HL-60 (cell line): Measurements from ENCODE around the gene ADGRG1.

ENCODE experiments used
- DNase-seq, 2 experiments: peaks; one replicate each; pipeline ENCODE4 v3.0.0-alpha.2; 2010 to 2020; ENCODE audit warnings: low read depth in 1 of 2, low spot score in 1 of 2
- H3K27ac ChIP-seq: fragments of 250-450 bp; sonication (Bioruptor Pico); replicated peaks from 2 replicates; pipeline ENCODE4 v1.5.1; 2020; ENCODE audit warnings: mild to moderate bottlenecking, moderate library complexity
- H3K27me3 ChIP-seq: fragments of 250-450 bp; sonication (Bioruptor Pico); 2 replicates; pipeline ENCODE4 v1.5.1; 2021; ENCODE audit warnings: mild to moderate bottlenecking, moderate library complexity; ENCODE audit not compliant: insufficient read depth, poor library complexity, severe bottlenecking
- H3K4me3 ChIP-seq: replicated peaks from 2 replicates; pipeline ENCODE4 v1.5.1; 2011; ENCODE audit warnings: mild to moderate bottlenecking, control low read depth, low read length; ENCODE audit not compliant: insufficient read depth
- GABPA ChIP-seq: IDR thresholded peaks from 2 replicates; pipeline ENCODE4 v1.6.1; 2012; ENCODE audit warnings: low read depth
- POLR2AphosphoS5 ChIP-seq: IDR thresholded peaks from 2 replicates; pipeline ENCODE4 v1.6.1; 2012; ENCODE audit warnings: low read depth
- SPI1 ChIP-seq: IDR thresholded peaks from 2 replicates; pipeline ENCODE4 v1.6.1; 2012; ENCODE audit warnings: low read depth, mild to moderate bottlenecking, borderline replicate concordance
- TF ChIP-seq, protein P1 (sequence below): IDR thresholded peaks from one replicate; pipeline ENCODE4 v1.5.1; 2011; ENCODE audit warnings: low read length, control low read depth, inconsistent platforms; ENCODE audit not compliant: insufficient read depth
- TF ChIP-seq, protein P2 (sequence below): IDR thresholded peaks from 2 replicates; pipeline ENCODE4 v1.6.1; 2012; ENCODE audit warnings: low read depth; ENCODE audit not compliant: insufficient replicate concordance

ADGRG1 gene

GRCh38 chr16:57630931-57631845 lies 2.8 kb downstream of the ADGRG1 start:
- TF ChIP-seq POLR2AphosphoS5 (no peak), GABPA (no peak), SPI1 (no peak)
- TF ChIP-seq, protein P1, sequence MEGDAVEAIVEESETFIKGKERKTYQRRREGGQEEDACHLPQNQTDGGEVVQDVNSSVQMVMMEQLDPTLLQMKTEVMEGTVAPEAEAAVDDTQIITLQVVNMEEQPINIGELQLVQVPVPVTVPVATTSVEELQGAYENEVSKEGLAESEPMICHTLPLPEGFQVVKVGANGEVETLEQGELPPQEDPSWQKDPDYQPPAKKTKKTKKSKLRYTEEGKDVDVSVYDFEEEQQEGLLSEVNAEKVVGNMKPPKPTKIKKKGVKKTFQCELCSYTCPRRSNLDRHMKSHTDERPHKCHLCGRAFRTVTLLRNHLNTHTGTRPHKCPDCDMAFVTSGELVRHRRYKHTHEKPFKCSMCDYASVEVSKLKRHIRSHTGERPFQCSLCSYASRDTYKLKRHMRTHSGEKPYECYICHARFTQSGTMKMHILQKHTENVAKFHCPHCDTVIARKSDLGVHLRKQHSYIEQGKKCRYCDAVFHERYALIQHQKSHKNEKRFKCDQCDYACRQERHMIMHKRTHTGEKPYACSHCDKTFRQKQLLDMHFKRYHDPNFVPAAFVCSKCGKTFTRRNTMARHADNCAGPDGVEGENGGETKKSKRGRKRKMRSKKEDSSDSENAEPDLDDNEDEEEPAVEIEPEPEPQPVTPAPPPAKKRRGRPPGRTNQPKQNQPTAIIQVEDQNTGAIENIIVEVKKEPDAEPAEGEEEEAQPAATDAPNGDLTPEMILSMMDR: no peak
- TF ChIP-seq, protein P2, sequence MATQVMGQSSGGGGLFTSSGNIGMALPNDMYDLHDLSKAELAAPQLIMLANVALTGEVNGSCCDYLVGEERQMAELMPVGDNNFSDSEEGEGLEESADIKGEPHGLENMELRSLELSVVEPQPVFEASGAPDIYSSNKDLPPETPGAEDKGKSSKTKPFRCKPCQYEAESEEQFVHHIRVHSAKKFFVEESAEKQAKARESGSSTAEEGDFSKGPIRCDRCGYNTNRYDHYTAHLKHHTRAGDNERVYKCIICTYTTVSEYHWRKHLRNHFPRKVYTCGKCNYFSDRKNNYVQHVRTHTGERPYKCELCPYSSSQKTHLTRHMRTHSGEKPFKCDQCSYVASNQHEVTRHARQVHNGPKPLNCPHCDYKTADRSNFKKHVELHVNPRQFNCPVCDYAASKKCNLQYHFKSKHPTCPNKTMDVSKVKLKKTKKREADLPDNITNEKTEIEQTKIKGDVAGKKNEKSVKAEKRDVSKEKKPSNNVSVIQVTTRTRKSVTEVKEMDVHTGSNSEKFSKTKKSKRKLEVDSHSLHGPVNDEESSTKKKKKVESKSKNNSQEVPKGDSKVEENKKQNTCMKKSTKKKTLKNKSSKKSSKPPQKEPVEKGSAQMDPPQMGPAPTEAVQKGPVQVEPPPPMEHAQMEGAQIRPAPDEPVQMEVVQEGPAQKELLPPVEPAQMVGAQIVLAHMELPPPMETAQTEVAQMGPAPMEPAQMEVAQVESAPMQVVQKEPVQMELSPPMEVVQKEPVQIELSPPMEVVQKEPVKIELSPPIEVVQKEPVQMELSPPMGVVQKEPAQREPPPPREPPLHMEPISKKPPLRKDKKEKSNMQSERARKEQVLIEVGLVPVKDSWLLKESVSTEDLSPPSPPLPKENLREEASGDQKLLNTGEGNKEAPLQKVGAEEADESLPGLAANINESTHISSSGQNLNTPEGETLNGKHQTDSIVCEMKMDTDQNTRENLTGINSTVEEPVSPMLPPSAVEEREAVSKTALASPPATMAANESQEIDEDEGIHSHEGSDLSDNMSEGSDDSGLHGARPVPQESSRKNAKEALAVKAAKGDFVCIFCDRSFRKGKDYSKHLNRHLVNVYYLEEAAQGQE: no peak
- DNase-seq: no peak
- Histone ChIP-seq H3K4me3 (no peak overlapping the region), H3K27me3 (peaks cover 2% of the 10 kb centered on the region), H3K27ac (no peak overlapping the region)

DNA sequence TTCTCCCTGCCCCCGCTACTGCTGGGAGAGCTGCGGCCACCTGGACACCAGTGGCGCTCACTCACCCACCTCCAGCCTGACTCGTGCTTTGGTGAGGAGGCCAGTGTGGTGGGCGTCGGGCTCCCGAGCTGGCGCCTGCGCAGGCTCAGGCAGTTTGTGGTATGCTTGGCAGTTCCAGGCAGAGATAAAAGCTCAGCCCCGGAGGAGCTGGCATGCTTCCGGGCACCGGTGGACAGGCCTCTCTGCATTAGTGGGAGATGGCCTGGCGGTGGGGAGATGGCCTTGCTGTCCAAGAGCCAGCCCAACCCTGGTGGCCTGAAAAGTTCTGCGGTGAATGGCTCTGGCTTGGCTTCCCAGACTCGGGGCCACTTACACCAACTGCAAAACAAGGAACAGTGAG lies 4.1 kb downstream of the ADGRG1 start:
- no peak overlapping the region for H3K27ac ChIP-seq
- no peak overlapping the region for H3K4me3 ChIP-seq
- no peak for DNase-seq
- TF ChIP-seq, protein P1: no peak
- no peak for TF ChIP-seq GABPA
- TF ChIP-seq, protein P2: no peak
- TF ChIP-seq SPI1: no peak
- peaks cover 2% of the 10 kb centered on the region for H3K27me3 ChIP-seq

- no peak overlapping the region for H3K27ac ChIP-seq
- peaks cover 2% of the 10 kb centered on the region for H3K27me3 ChIP-seq
- TF ChIP-seq, protein P1: no peak
- TF ChIP-seq GABPA (no peak), SPI1 (no peak), POLR2AphosphoS5 (no peak)
- TF ChIP-seq, protein P2: no peak
- no peak overlapping the region for H3K4me3 ChIP-seq
- DNase-seq: no peak
Observed at GRCh38 chr16:57633383-57634064, 5.1 kb downstream of the ADGRG1 start.
